Neutrophil (primary cell): ENCODE measurements around the gene TNS2.

Source experiments
- H3K27ac ChIP-seq: fragments of 200-600 bp; sonication (generic); 2 replicates; pipeline ENCODE4 v1.5.1; 2016; ENCODE audit warnings: mild to moderate bottlenecking, moderate library complexity
- H3K27me3 ChIP-seq: fragments of 200-600 bp; sonication (generic); 2 replicates; pipeline ENCODE4 v1.6.0; 2016; ENCODE audit warnings: mild to moderate bottlenecking
- H3K36me3 ChIP-seq: fragments of 200-600 bp; sonication (generic); 2 replicates; pipeline ENCODE4 v1.5.1; 2017
- H3K4me1 ChIP-seq, 2 experiments: fragments of 200-600 bp in 1 of 2; sonication (generic) in 1 of 2; 1 replicate in 1 of 2; 2 replicates in 1 of 2; pipeline versions ENCODE4 v1.5.1 to v1.6.1; 2013 to 2016; ENCODE audit warnings: low read depth in 1 of 2, low read length in 1 of 2, mild to moderate bottlenecking in 1 of 2, moderate library complexity in 1 of 2; ENCODE audit not compliant: control insufficient read depth in 1 of 2, insufficient read depth in 1 of 2
- H3K4me3 ChIP-seq, 2 experiments: fragments of 200-600 bp in 1 of 2; sonication (generic) in 1 of 2; 1 replicate in 1 of 2; 2 replicates in 1 of 2; pipeline ENCODE4 v1.5.1; 2013 to 2016; ENCODE audit warnings: low read depth in 1 of 2, low read length in 1 of 2, mild to moderate bottlenecking in 1 of 2, moderate library complexity in 1 of 2
- H3K9me3 ChIP-seq: fragments of 200-600 bp; sonication (generic); 2 replicates; pipeline ENCODE4 v1.5.1; 2016
- TF ChIP-seq, protein P1 (sequence below): fragments of 200-600 bp; sonication (generic); IDR thresholded peaks from 2 replicates; pipeline ENCODE4 v1.5.1; 2016; ENCODE audit warnings: antibody characterized with exemption

The TNS2 gene

DNA sequence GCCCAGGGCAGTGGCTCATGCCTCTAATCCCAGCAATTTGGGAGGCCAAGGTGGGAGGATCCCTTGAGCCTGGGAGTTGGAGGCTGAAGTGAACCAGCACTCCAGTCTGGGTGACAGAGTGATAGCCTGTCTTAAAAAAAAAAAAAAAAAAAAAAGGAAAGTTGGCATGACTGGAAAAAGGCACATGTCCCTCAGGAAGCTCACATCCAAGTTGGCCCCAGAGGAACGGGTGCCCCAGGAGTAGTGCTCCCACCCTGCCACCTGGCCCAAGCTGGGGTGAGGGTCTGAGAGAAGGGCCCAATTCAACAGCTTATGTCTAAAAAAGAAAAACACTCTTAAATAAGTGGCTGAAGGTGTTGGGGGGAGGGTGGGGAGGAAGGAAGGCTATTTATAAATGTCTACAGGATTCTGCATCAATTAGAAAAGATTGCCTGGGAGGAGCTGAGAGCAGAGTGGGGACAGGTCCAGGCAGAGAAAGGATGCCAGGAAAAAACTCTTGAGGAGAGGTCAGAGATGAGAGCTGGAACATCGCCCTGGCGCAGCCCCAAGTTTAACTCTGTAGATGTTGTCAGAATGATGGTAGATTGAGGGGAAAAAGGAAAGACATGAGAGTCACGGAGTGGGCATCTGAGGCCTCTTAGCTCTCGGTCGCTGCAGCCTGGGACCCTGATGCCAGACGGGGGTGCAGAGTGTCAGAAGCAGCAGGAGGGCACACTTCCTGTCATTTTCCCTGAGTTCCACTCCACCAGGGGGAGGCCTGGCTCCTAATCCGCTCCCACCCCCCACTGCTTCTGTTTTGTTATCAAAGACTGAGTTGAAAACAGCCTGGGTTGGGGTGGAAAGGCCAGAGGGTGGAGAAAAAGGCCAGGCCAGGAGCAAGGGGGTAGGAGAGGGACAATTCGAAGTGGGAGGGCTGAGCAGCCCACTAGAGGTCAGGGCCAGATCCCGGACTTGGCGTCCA lies 22.0 kb downstream of the TNS2 start:
- no peak overlapping the region for H3K4me3 ChIP-seq
- no peaks in the 10 kb centered on the region for H3K27me3 ChIP-seq
- TF ChIP-seq, protein P1, sequence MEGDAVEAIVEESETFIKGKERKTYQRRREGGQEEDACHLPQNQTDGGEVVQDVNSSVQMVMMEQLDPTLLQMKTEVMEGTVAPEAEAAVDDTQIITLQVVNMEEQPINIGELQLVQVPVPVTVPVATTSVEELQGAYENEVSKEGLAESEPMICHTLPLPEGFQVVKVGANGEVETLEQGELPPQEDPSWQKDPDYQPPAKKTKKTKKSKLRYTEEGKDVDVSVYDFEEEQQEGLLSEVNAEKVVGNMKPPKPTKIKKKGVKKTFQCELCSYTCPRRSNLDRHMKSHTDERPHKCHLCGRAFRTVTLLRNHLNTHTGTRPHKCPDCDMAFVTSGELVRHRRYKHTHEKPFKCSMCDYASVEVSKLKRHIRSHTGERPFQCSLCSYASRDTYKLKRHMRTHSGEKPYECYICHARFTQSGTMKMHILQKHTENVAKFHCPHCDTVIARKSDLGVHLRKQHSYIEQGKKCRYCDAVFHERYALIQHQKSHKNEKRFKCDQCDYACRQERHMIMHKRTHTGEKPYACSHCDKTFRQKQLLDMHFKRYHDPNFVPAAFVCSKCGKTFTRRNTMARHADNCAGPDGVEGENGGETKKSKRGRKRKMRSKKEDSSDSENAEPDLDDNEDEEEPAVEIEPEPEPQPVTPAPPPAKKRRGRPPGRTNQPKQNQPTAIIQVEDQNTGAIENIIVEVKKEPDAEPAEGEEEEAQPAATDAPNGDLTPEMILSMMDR, result no peak
- peaks cover 76% of the 10 kb centered on the region for H3K36me3 ChIP-seq
- peak overlapping the region; percentile 84 for H3K27ac ChIP-seq
- H3K9me3 ChIP-seq, result no peaks in the 10 kb centered on the region
- H3K4me1 ChIP-seq, result peaks cover 24 to 26% of the 10 kb centered on the region in 2 experiments

DNA sequence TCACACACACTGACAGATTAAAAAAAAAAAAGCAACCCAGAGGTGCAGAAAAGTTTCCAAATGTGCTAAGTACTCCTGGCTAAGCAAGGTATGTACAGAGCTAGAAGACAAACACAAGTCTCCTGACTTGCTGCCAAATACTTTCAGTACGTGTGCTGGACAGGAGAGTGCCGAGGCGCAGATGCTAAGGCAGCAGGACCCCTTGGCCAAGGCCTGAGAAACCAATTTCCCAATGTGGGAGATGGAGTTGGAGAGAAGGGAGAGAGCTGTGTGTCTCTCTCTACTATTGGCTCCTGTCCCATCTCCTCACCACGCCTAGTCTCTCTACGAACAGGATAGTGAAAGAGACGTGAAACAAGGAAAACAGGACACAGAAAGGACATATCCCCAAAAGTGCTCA lies 24.0 kb downstream of the TNS2 start:
- Histone ChIP-seq H3K27me3 (no peaks in the 10 kb centered on the region), H3K27ac (peak overlapping the region; percentile 7), H3K36me3 (peaks cover 59% of the 10 kb centered on the region), H3K4me3 (no peak overlapping the region), H3K9me3 (no peaks in the 10 kb centered on the region), H3K4me1 (peaks cover 34 to 35% of the 10 kb centered on the region in 2 experiments)
- TF ChIP-seq, protein P1, result no peak

GRCh38 chr12:53074283-53074998 lies 24.6 kb downstream of the TNS2 start:
- peak overlapping the region; percentile 7 for H3K27ac ChIP-seq
- H3K36me3 ChIP-seq, result peaks cover 54% of the 10 kb centered on the region
- no peaks in the 10 kb centered on the region for H3K27me3 ChIP-seq
- peaks cover 35% of the 10 kb centered on the region in 2 experiments for H3K4me1 ChIP-seq
- no peak overlapping the region for H3K4me3 ChIP-seq
- TF ChIP-seq, protein P1, result no peak
- H3K9me3 ChIP-seq, result no peaks in the 10 kb centered on the region

- Histone ChIP-seq H3K4me3 (no peak overlapping the region), H3K27me3 (no peaks in the 10 kb centered on the region), H3K36me3 (peaks cover 48% of the 10 kb centered on the region), H3K4me1 (peaks cover 39 to 40% of the 10 kb centered on the region in 2 experiments), H3K27ac (no peak overlapping the region), H3K9me3 (no peaks in the 10 kb centered on the region)
- TF ChIP-seq, protein P1, result no peak
Observed at GRCh38 chr12:53074999-53075370, 25.1 kb downstream of the TNS2 start.

GRCh38 chr12:53076461-53076860 lies 26.6 kb downstream of the TNS2 start:
- no peaks in the 10 kb centered on the region for H3K27me3 ChIP-seq
- peak overlapping the region; percentile 18 for H3K27ac ChIP-seq
- H3K4me1 ChIP-seq, result peaks cover 39 to 41% of the 10 kb centered on the region in 2 experiments
- H3K9me3 ChIP-seq, result no peaks in the 10 kb centered on the region
- H3K36me3 ChIP-seq, result peaks cover 33% of the 10 kb centered on the region
- TF ChIP-seq, protein P1, result no peak
- H3K4me3 ChIP-seq, result no peak overlapping the region
